Neuron (in vitro differentiated cells): ENCODE measurements around the gene PMP22.
A peak's percentile ranks its signal among the peaks of the same experiment; 100 is the strongest.

ENCODE experiments used
- H2AFZ ChIP-seq: one replicate; pipeline ENCODE4 v1.6.1; 2013; ENCODE audit warnings: low read depth, mild to moderate bottlenecking, inconsistent platforms, low read length, moderate library complexity
- H3K27me3 ChIP-seq: one replicate; pipeline ENCODE4 v1.6.1; 2013; ENCODE audit warnings: low read length; ENCODE audit not compliant: insufficient read depth
- H3K36me3 ChIP-seq: one replicate; pipeline ENCODE4 v1.6.1; 2013; ENCODE audit warnings: low read length; ENCODE audit not compliant: insufficient read depth
- H3K4me1 ChIP-seq: one replicate; pipeline ENCODE4 v1.6.1; 2013; ENCODE audit warnings: low read length; ENCODE audit not compliant: insufficient read depth
- H3K4me3 ChIP-seq: 2 replicates; pipeline ENCODE4 v1.5.1; 2013; ENCODE audit warnings: mild to moderate bottlenecking, low read length, moderate library complexity
- H3K9me3 ChIP-seq: one replicate; pipeline ENCODE4 v1.6.1; 2013; ENCODE audit warnings: low read length

PMP22 gene

GRCh38 chr17:15289285-15290183, 24.4 kb upstream of the PMP22 start:
- Histone ChIP-seq H3K9me3 (no peaks in the 10 kb centered on the region), H3K36me3 (no peaks in the 10 kb centered on the region)

DNA sequence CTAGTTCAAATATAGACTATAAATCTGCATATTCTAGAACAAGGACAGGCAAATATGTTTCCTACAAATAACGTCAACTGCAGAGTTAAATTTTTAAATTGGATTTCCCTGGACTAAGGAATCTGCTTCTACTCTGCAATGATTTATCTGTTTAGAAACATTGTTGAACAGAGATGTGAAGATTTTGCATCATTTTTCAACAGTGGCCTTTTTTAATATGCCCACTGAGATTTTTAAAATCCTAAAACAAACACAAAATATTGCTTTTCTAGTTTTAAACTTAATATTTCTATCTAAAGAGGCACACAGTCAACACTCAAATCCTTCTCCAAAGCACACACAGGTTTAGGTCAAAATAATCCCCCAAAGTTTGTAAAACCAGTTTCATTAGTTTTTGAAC, 23.7 kb upstream of the PMP22 start:
- no peaks in the 10 kb centered on the region for H3K9me3 ChIP-seq
- no peaks in the 10 kb centered on the region for H3K36me3 ChIP-seq
- H3K4me3 ChIP-seq, result no peak overlapping the region
- no peak overlapping the region for H2AFZ ChIP-seq
- no peaks in the 10 kb centered on the region for H3K27me3 ChIP-seq
- peaks cover 2% of the 10 kb centered on the region for H3K4me1 ChIP-seq

More at GRCh38 chr17:15289285-15290183, 24.4 kb upstream of the PMP22 start:
- no peaks in the 10 kb centered on the region for H3K4me1 ChIP-seq
- no peak overlapping the region for H2AFZ ChIP-seq
- H3K4me3 ChIP-seq, result no peak overlapping the region
- no peaks in the 10 kb centered on the region for H3K27me3 ChIP-seq

- Histone ChIP-seq H3K4me1 (peaks cover 2% of the 10 kb centered on the region), H2AFZ (no peak overlapping the region), H3K4me3 (no peak overlapping the region), H3K27me3 (no peaks in the 10 kb centered on the region), H3K9me3 (no peaks in the 10 kb centered on the region), H3K36me3 (no peaks in the 10 kb centered on the region)
Measured at GRCh38 chr17:15287538-15288267, 22.6 kb upstream of the PMP22 start.

GRCh38 chr17:15285466-15285865, 20.3 kb upstream of the PMP22 start:
- H3K4me3 ChIP-seq, result no peak overlapping the region
- H3K27me3 ChIP-seq, result no peaks in the 10 kb centered on the region
- no peak overlapping the region for H2AFZ ChIP-seq
- peaks cover 2% of the 10 kb centered on the region for H3K9me3 ChIP-seq
- H3K4me1 ChIP-seq, result peaks cover 2% of the 10 kb centered on the region
- H3K36me3 ChIP-seq, result no peaks in the 10 kb centered on the region

GRCh38 chr17:15284537-15284936, 19.4 kb upstream of the PMP22 start:
- peaks cover 2% of the 10 kb centered on the region for H3K9me3 ChIP-seq
- peaks cover 2% of the 10 kb centered on the region for H3K4me1 ChIP-seq
- H2AFZ ChIP-seq, result no peak overlapping the region
- no peaks in the 10 kb centered on the region for H3K27me3 ChIP-seq
- H3K36me3 ChIP-seq, result no peaks in the 10 kb centered on the region
- no peak overlapping the region for H3K4me3 ChIP-seq

GRCh38 chr17:15284107-15284506, 19.0 kb upstream of the PMP22 start:
- H3K27me3 ChIP-seq, result no peaks in the 10 kb centered on the region
- H2AFZ ChIP-seq, result no peak overlapping the region
- peaks cover 4% of the 10 kb centered on the region for H3K9me3 ChIP-seq
- H3K4me3 ChIP-seq, result no peak overlapping the region
- no peaks in the 10 kb centered on the region for H3K36me3 ChIP-seq
- H3K4me1 ChIP-seq, result peaks cover 2% of the 10 kb centered on the region

DNA sequence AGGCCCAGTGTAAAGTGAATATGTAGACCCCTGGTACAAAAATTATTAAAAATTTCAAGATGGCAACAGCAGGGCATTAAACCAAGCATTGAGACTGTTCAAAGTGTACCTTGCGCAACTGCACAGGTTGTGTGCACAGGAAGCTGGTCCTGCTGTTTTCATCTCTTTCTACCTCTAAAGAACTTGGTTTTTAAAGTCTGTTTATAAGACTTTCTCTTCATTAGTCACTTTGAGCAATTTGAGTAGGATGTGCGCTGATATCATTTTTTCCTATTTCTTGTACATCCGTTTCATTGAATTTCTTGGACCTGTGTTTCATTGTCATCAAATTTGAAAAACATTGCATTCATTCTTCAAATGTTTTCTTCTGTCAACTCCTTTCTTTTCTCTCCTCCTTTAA, 16.8 kb upstream of the PMP22 start:
- Histone ChIP-seq H3K27me3 (no peaks in the 10 kb centered on the region), H2AFZ (no peak overlapping the region), H3K4me1 (peaks cover 12% of the 10 kb centered on the region), H3K9me3 (peaks cover 4% of the 10 kb centered on the region), H3K36me3 (no peaks in the 10 kb centered on the region), H3K4me3 (no peak overlapping the region)

DNA sequence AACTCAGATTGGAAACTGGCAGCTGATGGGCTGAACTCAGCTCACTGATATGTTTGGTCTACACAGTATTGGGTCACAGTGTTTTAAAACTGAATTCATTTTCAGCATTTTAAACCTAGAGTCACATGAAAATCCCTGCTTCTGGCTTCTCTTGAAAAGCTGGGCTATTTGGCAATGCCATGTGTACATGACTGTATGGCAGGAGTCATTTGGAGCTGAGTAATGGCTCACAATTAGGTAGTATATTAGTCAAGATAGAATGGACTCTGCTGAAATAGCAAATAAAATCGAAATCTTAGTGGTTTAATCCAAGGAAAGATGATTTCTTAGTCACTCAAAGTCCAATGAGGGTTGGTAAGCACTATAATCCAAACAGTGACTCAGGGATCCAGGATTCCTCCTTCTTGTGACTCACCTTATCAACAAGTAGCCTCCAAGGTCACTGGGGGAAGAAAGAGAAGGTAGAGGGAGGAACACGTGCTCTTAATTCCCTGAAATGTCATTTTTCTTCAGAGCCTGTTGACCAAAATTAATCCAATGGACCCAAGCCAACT, 13.9 kb upstream of the PMP22 start:
- H3K27me3 ChIP-seq, result no peaks in the 10 kb centered on the region
- peaks cover 4% of the 10 kb centered on the region for H3K9me3 ChIP-seq
- no peaks in the 10 kb centered on the region for H3K36me3 ChIP-seq
- no peak overlapping the region for H3K4me3 ChIP-seq
- H2AFZ ChIP-seq, result peak overlapping the region; percentile 26
- H3K4me1 ChIP-seq, result peaks cover 10% of the 10 kb centered on the region

- H2AFZ ChIP-seq, result peak overlapping the region; percentile 26
- peak overlapping the region; percentile 37 for H3K4me3 ChIP-seq
- H3K27me3 ChIP-seq, result no peaks in the 10 kb centered on the region
- peaks cover 4% of the 10 kb centered on the region for H3K9me3 ChIP-seq
- no peaks in the 10 kb centered on the region for H3K36me3 ChIP-seq
- H3K4me1 ChIP-seq, result peaks cover 10% of the 10 kb centered on the region
Measured at GRCh38 chr17:15278380-15278779, 13.3 kb upstream of the PMP22 start.

DNA sequence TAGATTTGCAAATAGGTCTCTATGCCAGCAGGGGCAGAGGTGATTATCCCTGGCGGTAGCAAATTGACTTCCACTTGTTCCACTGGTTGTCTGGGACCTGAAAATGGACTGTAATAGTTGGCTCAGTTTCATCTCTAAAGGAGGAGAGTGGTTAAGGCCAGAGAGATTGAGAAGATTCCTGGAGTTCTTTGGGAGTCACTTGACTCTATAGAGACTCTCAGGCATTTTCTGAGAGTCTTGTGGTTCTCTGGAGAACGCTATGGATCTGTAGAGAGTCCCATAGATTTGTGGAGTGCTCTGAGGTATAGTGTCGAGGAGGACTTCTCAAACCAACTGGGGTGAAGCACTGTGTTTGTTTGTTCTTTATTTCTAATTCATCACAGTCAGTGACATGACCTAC, 8.9 kb upstream of the PMP22 start:
- H3K4me1 ChIP-seq, result peaks cover 10% of the 10 kb centered on the region
- H3K4me3 ChIP-seq, result no peak overlapping the region
- H3K27me3 ChIP-seq, result peaks cover 4% of the 10 kb centered on the region
- H3K36me3 ChIP-seq, result no peaks in the 10 kb centered on the region
- H2AFZ ChIP-seq, result no peak overlapping the region
- H3K9me3 ChIP-seq, result no peaks in the 10 kb centered on the region

DNA sequence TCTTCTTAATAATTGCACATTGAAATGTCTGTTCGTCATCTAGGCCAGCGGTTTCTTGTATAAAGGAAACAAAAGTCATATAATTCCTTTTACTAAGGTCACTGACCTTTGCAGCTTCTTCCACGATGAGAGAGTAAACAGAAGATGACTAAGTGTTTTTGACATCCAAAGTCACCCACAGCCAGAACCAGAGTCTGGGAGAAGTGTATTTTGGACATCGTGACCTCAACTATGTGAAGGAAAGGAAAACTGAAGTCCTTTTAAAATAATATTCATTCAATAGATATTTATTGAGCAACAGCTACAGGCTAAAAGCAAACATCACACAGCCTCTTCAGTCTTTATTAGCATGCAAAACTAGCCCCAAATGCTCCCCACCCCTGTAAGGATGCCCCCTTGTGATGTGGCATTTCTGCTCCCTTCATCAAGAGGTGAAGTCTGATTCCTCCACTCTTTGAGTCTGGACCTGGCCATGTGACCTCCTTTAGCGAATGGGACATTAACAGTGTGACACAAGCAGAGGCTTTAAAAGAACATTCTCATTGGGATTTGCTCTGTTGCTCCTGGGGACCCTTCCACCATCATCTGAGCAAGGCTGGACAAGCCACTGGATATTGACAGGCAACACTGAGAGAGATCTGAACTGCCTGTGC, 8.1 kb upstream of the PMP22 start:
- H3K4me3 ChIP-seq, result no peak overlapping the region
- H2AFZ ChIP-seq, result no peak overlapping the region
- peaks cover 6% of the 10 kb centered on the region for H3K4me1 ChIP-seq
- peaks cover 4% of the 10 kb centered on the region for H3K27me3 ChIP-seq
- no peaks in the 10 kb centered on the region for H3K36me3 ChIP-seq
- H3K9me3 ChIP-seq, result no peaks in the 10 kb centered on the region

DNA sequence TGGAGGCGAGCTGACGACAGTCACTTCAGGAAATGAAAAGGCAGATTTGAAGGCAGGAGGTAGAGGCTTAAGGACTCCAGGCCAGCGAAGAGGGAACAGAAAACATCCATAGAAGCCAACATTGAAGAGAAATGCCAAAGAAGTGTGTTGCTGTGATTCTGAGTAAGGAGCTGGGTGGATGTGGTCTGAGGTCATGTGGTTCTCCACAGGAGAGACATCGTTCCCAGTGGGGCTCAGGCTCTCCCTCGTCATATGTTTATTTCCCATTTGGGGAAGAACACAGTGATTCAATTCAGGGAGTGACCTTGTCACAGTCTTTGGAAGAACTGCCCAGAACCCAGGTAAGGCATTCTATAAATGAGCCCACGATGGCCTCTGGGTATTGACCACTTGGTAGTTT, 6.6 kb upstream of the PMP22 start:
- Histone ChIP-seq H3K27me3 (peaks cover 6% of the 10 kb centered on the region), H3K4me3 (no peak overlapping the region), H2AFZ (no peak overlapping the region), H3K36me3 (no peaks in the 10 kb centered on the region), H3K9me3 (no peaks in the 10 kb centered on the region), H3K4me1 (no peaks in the 10 kb centered on the region)
